ENCODE measurements around the gene CGN. TPM values are rescaled to one million over a fixed set of nuclear protein-coding genes. Genes with fewer than 3 reads are reported as not detected.

CGN gene
- total RNA-seq, 1 experiment from 2014 or later, result 147 TPM

GRCh38 chr1:151504252-151504651, 6.9 kb upstream of the CGN start:
- Mint-ChIP-seq H3K9me3 (ENCODE audit: unreplicated experiment) (no peaks in the 10 kb centered on the region), H3K4me1 (ENCODE audit: low read depth, unreplicated experiment) (peaks cover 30% of the 10 kb centered on the region), H3K27me3 (ENCODE audit: insufficient read depth, unreplicated experiment) (no peaks in the 10 kb centered on the region), H3K36me3 (ENCODE audit: insufficient read depth, unreplicated experiment) (no peaks in the 10 kb centered on the region), H3K27ac (ENCODE audit: unreplicated experiment) (no peak overlapping the region), H3K4me3 (ENCODE audit: unreplicated experiment) (no peak overlapping the region)
- H3K4me3 ChIP-seq (ENCODE audit: low read depth, low read length), result no peak overlapping the region
- ChIA-PET CTCF (no interaction called here), POLR2A (interaction anchor here (0.7 to 1.0 kb wide), 2 partner anchors 8 to 9 kb away, joined by 3 to 7 read pairs; no protein-coding TSS in a partner anchor)
- H3K27me3 ChIP-seq (replicated peaks; ENCODE audit: control insufficient read depth, insufficient read depth, low read length), result no peaks in the 10 kb centered on the region
- BruUV-seq (replicated peaks), result no TSS peak
- no peak for TF ChIP-seq CTCF (IDR thresholded peaks at IDR 0.05; ENCODE audit: insufficient read depth in 1 of 2, low read depth in 1 of 2, low read length in 1 of 2, severe bottlenecking in 1 of 2, unreplicated experiment in 1 of 2)
- peaks cover 47% of the 10 kb centered on the region for H3K4me1 ChIP-seq
- no peaks in the 10 kb centered on the region for H3K36me3 ChIP-seq (ENCODE audit: control insufficient read depth, insufficient read depth, low read length)
- no peak for DNase-seq
- H3K9me3 ChIP-seq, result no peaks in the 10 kb centered on the region
- intact Hi-C loops (cut with micrococcal nuclease; ENCODE audit: unreplicated experiment), result no loop called here

GRCh38 chr1:151504759-151505158, 6.4 kb upstream of the CGN start:
- intact Hi-C loops (cut with micrococcal nuclease; ENCODE audit: unreplicated experiment), result no loop called here
- H3K27me3 ChIP-seq (replicated peaks; ENCODE audit: control insufficient read depth, insufficient read depth, low read length), result no peaks in the 10 kb centered on the region
- ChIA-PET POLR2A (interaction anchor here (1.0 kb wide), 1 partner anchor 8 kb away, joined by 3 read pairs; no protein-coding TSS in a partner anchor), CTCF (no interaction called here)
- Mint-ChIP-seq H3K9me3 (ENCODE audit: unreplicated experiment) (no peaks in the 10 kb centered on the region), H3K4me3 (ENCODE audit: unreplicated experiment) (no peak overlapping the region), H3K27ac (ENCODE audit: unreplicated experiment) (no peak overlapping the region), H3K27me3 (ENCODE audit: insufficient read depth, unreplicated experiment) (no peaks in the 10 kb centered on the region), H3K4me1 (ENCODE audit: low read depth, unreplicated experiment) (peaks cover 30% of the 10 kb centered on the region), H3K36me3 (ENCODE audit: insufficient read depth, unreplicated experiment) (peaks cover 1% of the 10 kb centered on the region)
- no TSS peak for BruUV-seq (replicated peaks)
- no peak for DNase-seq
- TF ChIP-seq CTCF (IDR thresholded peaks at IDR 0.05; ENCODE audit: insufficient read depth in 1 of 2, low read depth in 1 of 2, low read length in 1 of 2, severe bottlenecking in 1 of 2, unreplicated experiment in 1 of 2), result no peak
- H3K9me3 ChIP-seq, result no peaks in the 10 kb centered on the region
- H3K36me3 ChIP-seq (ENCODE audit: control insufficient read depth, insufficient read depth, low read length), result no peaks in the 10 kb centered on the region
- H3K4me3 ChIP-seq (ENCODE audit: low read depth, low read length), result no peak overlapping the region
- peaks cover 51% of the 10 kb centered on the region for H3K4me1 ChIP-seq

GRCh38 chr1:151508833-151509232, 2.4 kb upstream of the CGN start:
- no TSS peak for BruUV-seq (replicated peaks)
- Histone ChIP-seq H3K4me3 (ENCODE audit: low read depth, low read length) (no peak overlapping the region), H3K4me1 (peaks cover 25% of the 10 kb centered on the region), H3K36me3 (ENCODE audit: control insufficient read depth, insufficient read depth, low read length) (no peaks in the 10 kb centered on the region), H3K9me3 (no peaks in the 10 kb centered on the region), H3K27me3 (replicated peaks; ENCODE audit: control insufficient read depth, insufficient read depth, low read length) (no peaks in the 10 kb centered on the region)
- CTCF ChIA-PET, result no interaction called here
- no peak for TF ChIP-seq CTCF (IDR thresholded peaks at IDR 0.05; ENCODE audit: insufficient read depth in 1 of 2, low read depth in 1 of 2, low read length in 1 of 2, severe bottlenecking in 1 of 2, unreplicated experiment in 1 of 2)
- peak; percentile 36 to 82 for DNase-seq
- Mint-ChIP-seq H3K4me3 (ENCODE audit: unreplicated experiment) (peak overlapping the region; percentile 96), H3K27ac (ENCODE audit: unreplicated experiment) (peak overlapping the region; percentile 94), H3K36me3 (ENCODE audit: insufficient read depth, unreplicated experiment) (peaks cover 22% of the 10 kb centered on the region), H3K4me1 (ENCODE audit: low read depth, unreplicated experiment) (peaks cover 25% of the 10 kb centered on the region), H3K9me3 (ENCODE audit: unreplicated experiment) (no peaks in the 10 kb centered on the region), H3K27me3 (ENCODE audit: insufficient read depth, unreplicated experiment) (no peaks in the 10 kb centered on the region)
- POLR2A ChIA-PET, result no interaction called here
- intact Hi-C loops (cut with micrococcal nuclease; ENCODE audit: unreplicated experiment), result no loop called here

All from Caco-2 (cell line).